MCF 10A (cell line): ENCODE measurements around the gene OR2K2. TPM values are rescaled to one million over a fixed set of nuclear protein-coding genes. Genes with fewer than 3 reads are reported as not detected.

Experiments
- BruUV-seq: library from RNA; stranded (reverse); fragments of 400-500 nt; replicated peaks from 2 replicates; lab custom pipeline; 2021; lab: Mats Ljungman, UMichigan
- CTCF ChIA-PET: fragments of 300-600 bp; sonication (Branson Sonifier 250); formaldehyde crosslinking; extraction: SDS; loops from one replicate; lab custom pipeline; 2021; ENCODE audit warnings: antibody characterized with exemption, inconsistent platforms; lab: Yijun Ruan, JAX
- POLR2A ChIA-PET: fragments of 300-600, 350-650 bp; sonication (Branson Sonifier 250); formaldehyde crosslinking; extraction: SDS; loops from one replicate; lab custom pipeline; 2020; ENCODE audit warnings: antibody characterized with exemption, inconsistent platforms; lab: Yijun Ruan, JAX
- DNase-seq: peaks from one replicate; pipeline ENCODE4 v3.0.0-alpha.2; 2018; ENCODE audit not compliant: unreplicated experiment
- H3K27ac Mint-ChIP-seq: one replicate; pipeline ENCODE4 v1.8.0; 2022; ENCODE audit warnings: mild to moderate bottlenecking, low read depth, mixed read lengths; ENCODE audit not compliant: unreplicated experiment
- H3K27me3 Mint-ChIP-seq: one replicate; pipeline ENCODE4 v1.8.0; 2022; ENCODE audit warnings: mixed read lengths; ENCODE audit not compliant: insufficient read depth, unreplicated experiment
- H3K36me3 Mint-ChIP-seq: one replicate; pipeline ENCODE4 v1.8.0; 2022; ENCODE audit warnings: mild to moderate bottlenecking, moderate library complexity, mixed read lengths; ENCODE audit not compliant: insufficient read depth, unreplicated experiment
- H3K4me1 Mint-ChIP-seq: one replicate; pipeline ENCODE4 v1.8.0; 2022; ENCODE audit warnings: mixed read lengths; ENCODE audit not compliant: insufficient read depth, unreplicated experiment
- H3K4me3 Mint-ChIP-seq: one replicate; pipeline ENCODE4 v1.8.0; 2022; ENCODE audit warnings: mild to moderate bottlenecking, moderate library complexity, mixed read lengths; ENCODE audit not compliant: unreplicated experiment
- H3K9me3 Mint-ChIP-seq: one replicate; pipeline ENCODE4 v1.8.0; 2022; ENCODE audit warnings: mixed read lengths; ENCODE audit not compliant: unreplicated experiment
- CTCF ChIP-seq: fragments of 200-600 bp; IDR thresholded peaks from one replicate; pipeline ENCODE4 v1.8.0; 2022; ENCODE audit warnings: antibody characterized with exemption, mild to moderate bottlenecking; ENCODE audit not compliant: unreplicated experiment
- intact Hi-C: fragments of 100-400 bp; cut with micrococcal nuclease; formaldehyde crosslinking; loops from 2 replicates; pipeline ENCODE4 v1.14.1; 2022
- total RNA-seq: library from RNA; stranded (reverse); gene quantifications from 2 replicates; pipeline ENCODE4 v1.2.3, GENCODE V29; 2022

The OR2K2 gene
- total RNA-seq, 1 experiment from 2014 or later = not detected

- intact Hi-C loops = loop anchor here (1.0 to 5.0 kb wide), 2 partner anchors 262 to 661 kb away; partner anchors contain the start of gene LPAR1
Measured at GRCh38 chr9:111298731-111299598, 31.1 kb downstream of the OR2K2 start.

DNA sequence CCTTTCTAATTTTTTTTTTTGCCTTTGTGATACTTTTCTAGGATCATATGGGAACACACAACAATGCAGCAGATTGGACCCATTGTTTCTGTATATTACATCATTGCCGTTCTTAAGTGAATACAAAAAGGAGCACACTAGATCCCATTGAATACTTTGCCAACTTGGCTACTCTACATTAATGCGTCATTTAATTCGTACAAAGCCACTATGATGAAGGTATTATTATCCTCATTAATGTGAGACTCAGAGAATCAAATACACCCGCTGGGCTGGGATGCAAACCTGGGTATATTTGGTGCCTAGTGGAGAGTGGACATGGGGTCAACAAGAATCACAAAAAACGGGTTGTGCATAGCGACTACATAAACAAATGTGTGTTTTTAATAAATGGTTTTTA lies 31.9 kb downstream of the OR2K2 start:
- TF ChIP-seq CTCF = no peak
- CTCF ChIA-PET = interaction anchor here (0.6 to 2.0 kb wide), 9 partner anchors 9 to 1251 kb away, joined by 3 to 8 read pairs (median 3); no protein-coding TSS in a partner anchor
- Mint-ChIP-seq H3K4me3 (no peak overlapping the region), H3K27ac (no peak overlapping the region), H3K4me1 (peaks cover 6% of the 10 kb centered on the region), H3K9me3 (no peaks in the 10 kb centered on the region), H3K27me3 (no peaks in the 10 kb centered on the region), H3K36me3 (no peaks in the 10 kb centered on the region)
- BruUV-seq = no TSS peak
- no peak for DNase-seq
- POLR2A ChIA-PET = interaction anchor here (0.6 to 0.7 kb wide), 2 partner anchors 476 to 1229 kb away, joined by 3 read pairs; no protein-coding TSS in a partner anchor
- intact Hi-C loops = loop anchor here (5.0 kb wide), 1 partner anchor 261 kb away; the partner anchor contains the start of gene LPAR1

More at GRCh38 chr9:111298731-111299598, 31.1 kb downstream of the OR2K2 start:
- peak; percentile 67 for DNase-seq
- TF ChIP-seq CTCF = peak; percentile 70
- H3K27ac Mint-ChIP-seq = no peak overlapping the region
- CTCF ChIA-PET = interaction anchor here (0.5 to 2.0 kb wide), 18 partner anchors 9 to 1252 kb away, joined by 3 to 8 read pairs (median 3); no protein-coding TSS in a partner anchor
- BruUV-seq = no TSS peak
- H3K36me3 Mint-ChIP-seq = no peaks in the 10 kb centered on the region
- H3K9me3 Mint-ChIP-seq = no peaks in the 10 kb centered on the region
- POLR2A ChIA-PET = no interaction called here
- peaks cover 6% of the 10 kb centered on the region for H3K4me1 Mint-ChIP-seq
- H3K4me3 Mint-ChIP-seq = no peak overlapping the region
- no peaks in the 10 kb centered on the region for H3K27me3 Mint-ChIP-seq

DNA sequence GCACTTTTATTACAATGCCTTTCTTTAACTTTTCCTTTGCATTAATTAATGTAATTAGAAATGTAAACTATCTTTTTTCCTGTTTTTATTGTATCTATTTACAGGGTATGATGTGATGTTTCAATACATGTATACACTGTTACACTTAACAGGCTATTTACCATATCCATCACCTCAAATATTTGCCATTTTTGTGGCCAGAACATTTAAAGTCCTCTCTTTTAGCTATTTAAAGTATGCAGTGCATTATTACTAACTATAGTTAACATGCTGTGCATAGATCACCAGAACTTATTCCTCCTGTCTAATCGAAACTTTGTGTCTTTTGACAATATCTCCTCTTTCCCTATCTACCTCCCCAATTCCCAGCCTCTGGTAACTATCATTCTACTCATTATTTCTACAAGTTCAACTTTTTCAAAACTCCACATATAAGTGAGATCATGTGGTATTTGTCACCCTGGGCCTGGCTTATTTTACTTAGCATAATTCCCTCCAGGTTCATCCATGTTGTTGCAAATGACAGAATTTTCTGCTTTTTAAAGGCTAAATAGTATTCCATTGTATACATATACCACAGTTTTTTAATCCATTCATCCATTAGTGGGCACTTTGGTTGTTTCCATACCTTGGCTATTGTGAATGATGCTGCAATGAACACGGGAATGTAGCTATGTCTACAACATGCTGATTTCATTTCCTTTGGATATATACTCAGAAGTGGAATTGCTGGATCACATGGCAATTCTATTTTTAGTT lies 32.8 kb downstream of the OR2K2 start:
- Mint-ChIP-seq H3K27me3 (no peaks in the 10 kb centered on the region), H3K4me1 (peaks cover 6% of the 10 kb centered on the region), H3K27ac (no peak overlapping the region), H3K4me3 (no peak overlapping the region), H3K9me3 (peaks cover 6% of the 10 kb centered on the region), H3K36me3 (no peaks in the 10 kb centered on the region)
- CTCF ChIA-PET = interaction anchor here (0.7 to 2.0 kb wide), 4 partner anchors 115 to 658 kb away, joined by 3 to 8 read pairs (median 6); no protein-coding TSS in a partner anchor
- intact Hi-C loops = loop anchor here (5.0 kb wide), 1 partner anchor 260 kb away; the partner anchor contains the start of gene LPAR1
- POLR2A ChIA-PET = interaction anchor here (0.6 to 0.7 kb wide), 2 partner anchors 476 to 1228 kb away, joined by 3 read pairs; no protein-coding TSS in a partner anchor
- DNase-seq = no peak
- TF ChIP-seq CTCF = no peak
- BruUV-seq = no TSS peak
